ENCODE measurements around the gene TMEM69. TPM values are rescaled to one million over a fixed set of nuclear protein-coding genes. Genes with fewer than 3 reads are reported as not detected.
"Not testable (repeated sequence)": the region's sequence is repeated elsewhere in the genome, so short reads cannot be mapped to it uniquely, and the experiment has no call there.

Gene TMEM69
- polyA plus RNA-seq, 1 experiment, result 53.9 TPM

DNA sequence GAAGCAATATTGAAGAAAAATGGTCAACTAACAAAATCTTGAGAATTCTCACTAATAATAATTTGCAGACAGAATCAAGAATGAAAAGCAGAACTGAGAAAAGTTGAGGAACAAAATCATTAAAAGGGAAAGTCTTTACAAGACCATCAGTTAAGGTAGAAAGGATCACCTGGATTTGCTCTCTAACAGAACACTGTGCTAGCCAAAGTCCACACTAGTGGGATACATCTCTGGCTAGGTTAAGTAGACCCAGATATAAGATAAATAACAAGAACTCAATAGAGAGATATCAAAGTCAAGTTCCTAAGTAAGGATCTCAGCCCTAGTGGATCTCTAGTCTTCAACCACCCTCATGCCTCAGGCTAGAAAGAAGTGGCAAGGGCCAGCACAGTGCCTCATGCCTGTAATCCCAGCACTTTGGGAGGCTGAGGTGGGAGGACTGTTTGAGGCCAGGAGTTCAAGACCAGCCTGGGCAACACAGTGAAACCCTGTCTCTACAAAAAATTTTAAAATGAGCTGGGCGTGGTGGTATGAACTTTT lies 42.9 kb downstream of the TMEM69 start:
- TF ChIP-seq, protein P1, sequence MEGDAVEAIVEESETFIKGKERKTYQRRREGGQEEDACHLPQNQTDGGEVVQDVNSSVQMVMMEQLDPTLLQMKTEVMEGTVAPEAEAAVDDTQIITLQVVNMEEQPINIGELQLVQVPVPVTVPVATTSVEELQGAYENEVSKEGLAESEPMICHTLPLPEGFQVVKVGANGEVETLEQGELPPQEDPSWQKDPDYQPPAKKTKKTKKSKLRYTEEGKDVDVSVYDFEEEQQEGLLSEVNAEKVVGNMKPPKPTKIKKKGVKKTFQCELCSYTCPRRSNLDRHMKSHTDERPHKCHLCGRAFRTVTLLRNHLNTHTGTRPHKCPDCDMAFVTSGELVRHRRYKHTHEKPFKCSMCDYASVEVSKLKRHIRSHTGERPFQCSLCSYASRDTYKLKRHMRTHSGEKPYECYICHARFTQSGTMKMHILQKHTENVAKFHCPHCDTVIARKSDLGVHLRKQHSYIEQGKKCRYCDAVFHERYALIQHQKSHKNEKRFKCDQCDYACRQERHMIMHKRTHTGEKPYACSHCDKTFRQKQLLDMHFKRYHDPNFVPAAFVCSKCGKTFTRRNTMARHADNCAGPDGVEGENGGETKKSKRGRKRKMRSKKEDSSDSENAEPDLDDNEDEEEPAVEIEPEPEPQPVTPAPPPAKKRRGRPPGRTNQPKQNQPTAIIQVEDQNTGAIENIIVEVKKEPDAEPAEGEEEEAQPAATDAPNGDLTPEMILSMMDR (IDR thresholded peaks at IDR 0.05; ENCODE audit: low read depth, low read length), result no peak
- POLR2A ChIA-PET, result no interaction called here

DNA sequence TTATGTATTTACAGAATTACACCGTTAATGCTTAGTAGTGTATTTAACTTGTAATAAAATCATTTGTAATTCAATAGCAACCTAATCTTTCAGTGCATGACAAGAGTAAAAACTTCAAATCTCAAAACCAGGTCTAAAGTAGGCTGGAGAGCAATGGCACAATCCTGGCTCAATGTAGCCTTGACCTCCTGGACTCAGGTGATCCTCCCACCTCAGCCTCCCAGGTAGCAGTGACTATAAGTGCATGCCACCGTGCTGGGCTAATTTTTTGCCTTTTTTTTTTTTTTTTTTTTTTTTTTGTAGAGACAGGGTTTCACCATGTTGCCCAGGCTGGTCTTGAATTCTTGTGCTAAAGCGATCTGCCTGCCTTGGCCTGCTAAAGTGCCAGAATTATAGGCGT lies 51.2 kb downstream of the TMEM69 start:
- DNase-seq (ENCODE audit: low read depth, low spot score), result no peak
- H3K27ac ChIP-seq (ENCODE audit: low read depth, low read length), result no peak overlapping the region
- no peaks in the 10 kb centered on the region for H3K27me3 ChIP-seq (ENCODE audit: control insufficient read depth, insufficient read depth, low read length)
- no peaks in the 10 kb centered on the region for H3K9me3 ChIP-seq (ENCODE audit: control insufficient read depth, insufficient read depth, low read length)
- H3K4me3 ChIP-seq (ENCODE audit: low read depth, low read length), result no peak overlapping the region
- TF ChIP-seq, protein P1 (IDR thresholded peaks at IDR 0.05; ENCODE audit: low read depth, low read length), result no peak
- ChIA-PET POLR2A (no interaction called here), CTCF (no interaction called here)

More for the DNA sequence above, 42.9 kb downstream of the TMEM69 start:
- CTCF ChIA-PET, result interaction anchor here (0.6 kb wide), 1 partner anchor 74 kb away, joined by 3 read pairs; no protein-coding TSS in a partner anchor
- no peak overlapping the region for H3K27ac ChIP-seq (ENCODE audit: low read depth, low read length)
- H3K4me3 ChIP-seq (ENCODE audit: low read depth, low read length), result no peak overlapping the region
- DNase-seq (ENCODE audit: low read depth, low spot score), result no peak
- no peaks in the 10 kb centered on the region for H3K27me3 ChIP-seq (ENCODE audit: control insufficient read depth, insufficient read depth, low read length)
- H3K9me3 ChIP-seq (ENCODE audit: control insufficient read depth, insufficient read depth, low read length), result no peaks in the 10 kb centered on the region

DNA sequence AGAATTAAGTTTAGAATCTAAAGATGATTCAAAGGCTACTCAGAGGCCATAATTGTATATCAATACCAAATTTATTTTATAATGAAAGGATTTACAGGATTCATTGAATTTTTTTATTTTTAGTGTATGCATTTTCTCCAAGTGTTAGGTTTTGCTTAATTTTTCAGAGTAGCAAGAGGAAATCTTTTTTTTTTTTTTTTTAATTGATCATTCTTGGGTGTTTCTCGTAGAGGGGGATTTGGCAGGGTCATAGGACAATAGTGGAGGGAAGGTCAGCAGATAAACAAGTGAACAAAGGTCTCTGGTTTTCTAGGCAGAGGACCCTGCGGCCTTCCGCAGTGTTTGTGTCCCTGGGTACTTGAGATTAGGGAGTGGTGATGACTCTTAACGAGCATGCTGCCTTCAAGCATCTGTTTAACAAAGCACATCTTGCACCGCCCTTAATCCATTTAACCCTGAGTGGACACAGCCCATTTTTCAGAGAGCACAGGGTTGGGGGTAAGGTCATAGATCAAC lies 51.7 kb downstream of the TMEM69 start:
- POLR2A ChIA-PET; H3K27ac ChIP-seq (ENCODE audit: low read depth, low read length); DNase-seq (ENCODE audit: low read depth, low spot score); H3K4me3 ChIP-seq (ENCODE audit: low read depth, low read length); H3K27me3 ChIP-seq (ENCODE audit: control insufficient read depth, insufficient read depth, low read length); CTCF ChIA-PET; H3K9me3 ChIP-seq (ENCODE audit: control insufficient read depth, insufficient read depth, low read length): not testable (repeated sequence)

Other genes starting within 250 kb of the TMEM69 start
- gene TESK2, start 197.0 kb upstream of the TMEM69 start, polyA plus RNA-seq (2011; rRNA removed), result 2.5 and 2.6 TPM in 2 replicates
- 0.89 and 1.0 TPM in 2 replicates for gene CCDC163, start 188.1 kb upstream of the TMEM69 start, polyA plus RNA-seq (2011; rRNA removed)
- gene MMACHC, start 187.9 kb upstream of the TMEM69 start, polyA plus RNA-seq (2011; rRNA removed), result 4.4 and 4.5 TPM in 2 replicates
- gene PRDX1, start 166.3 kb upstream of the TMEM69 start, polyA plus RNA-seq (2011; rRNA removed), result 988 and 1,110 TPM in 2 replicates
- 150 and 175 TPM in 2 replicates for gene AKR1A1, start 137.4 kb upstream of the TMEM69 start, polyA plus RNA-seq (2011; rRNA removed)
- gene NASP, start 104.1 kb upstream of the TMEM69 start, polyA plus RNA-seq (2011; rRNA removed), result 61.9 and 74.8 TPM in 2 replicates
- gene CCDC17, start 64.1 kb upstream of the TMEM69 start, polyA plus RNA-seq (2011; rRNA removed), result 0.19 TPM in 2 replicates
- gene GPBP1L1, start 1.6 kb upstream of the TMEM69 start, polyA plus RNA-seq (2011; rRNA removed), result 47.5 and 63.0 TPM in 2 replicates
- gene IPP, start 62.5 kb downstream of the TMEM69 start, polyA plus RNA-seq (2011; rRNA removed), result 10.3 and 13.6 TPM in 2 replicates
- 24.7 and 25.5 TPM in 2 replicates for gene MAST2, start 115.4 kb downstream of the TMEM69 start, polyA plus RNA-seq (2011; rRNA removed)

Measured in AG04450 (cell line).